Right renal cortex interstitium (tissue), 3 donors: ENCODE data around the gene RRAD. TPM values are rescaled to one million over a fixed set of nuclear protein-coding genes. Genes with fewer than 3 reads are reported as not detected.
"Not testable (repeated sequence)": the region's sequence is repeated elsewhere in the genome, so short reads cannot be mapped to it uniquely, and the experiment has no call there.

Experiments
- DNase-seq, 3 donors: peaks; one replicate each; pipeline ENCODE4 v3.0.0-alpha.2; 2013; ENCODE audit warnings: low read depth in 3 of 3, low spot score in 2 of 3
- polyA plus RNA-seq, 3 donors: library from polyadenylated mRNA; unstranded; fragments of 120-200 nt; gene quantifications; one replicate each; pipeline ENCODE4 v1.2.1, GENCODE V29; 2013; ENCODE audit not compliant: insufficient read length in 3 of 3

Gene RRAD
- polyA plus RNA-seq, 3 donors: 1.9 to 3.2 (median 2.1) TPM

DNA sequence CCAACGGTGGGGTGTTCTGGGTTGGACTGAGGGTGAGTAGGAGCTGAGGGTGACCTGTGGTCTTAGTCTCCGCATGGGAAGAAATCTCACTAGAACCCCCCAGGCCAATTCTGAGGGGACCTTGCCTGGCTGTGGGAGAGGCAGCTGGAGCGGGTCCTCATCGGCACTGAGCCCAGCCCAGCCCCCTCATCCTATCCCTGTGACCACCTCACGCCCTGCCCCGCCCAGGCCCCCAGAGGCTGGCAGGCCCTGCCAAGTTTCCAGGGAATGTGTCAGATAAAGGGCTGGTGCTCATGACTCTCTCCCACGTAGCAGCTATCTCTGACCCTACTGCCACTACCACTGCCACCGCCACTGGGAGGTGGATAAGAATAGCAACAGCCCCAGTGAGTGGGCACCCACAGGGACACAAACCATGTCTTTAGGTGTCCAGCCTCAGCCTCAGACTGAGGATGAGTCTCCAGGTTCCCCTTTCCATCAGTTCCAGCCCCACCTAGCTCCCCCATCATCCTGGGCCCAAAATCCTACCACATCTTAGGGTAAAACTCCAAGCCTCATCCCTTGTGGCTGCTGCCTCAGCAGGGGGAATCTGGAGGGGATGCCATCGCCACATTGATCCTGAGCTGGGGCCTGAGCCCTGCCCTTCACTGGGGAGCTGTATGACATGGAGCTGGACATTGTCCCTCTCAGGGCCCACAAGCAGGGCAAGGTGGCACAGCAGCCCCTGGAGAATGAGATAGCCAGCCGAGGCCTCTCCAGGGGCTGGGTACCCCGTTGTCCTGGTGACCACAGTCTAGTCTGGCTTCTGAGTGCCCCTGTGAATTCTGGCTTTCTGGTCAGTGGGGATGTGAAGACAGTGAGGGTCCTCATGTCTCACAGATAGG is 21.5 kb downstream of the RRAD start:
- no peak for DNase-seq

DNA sequence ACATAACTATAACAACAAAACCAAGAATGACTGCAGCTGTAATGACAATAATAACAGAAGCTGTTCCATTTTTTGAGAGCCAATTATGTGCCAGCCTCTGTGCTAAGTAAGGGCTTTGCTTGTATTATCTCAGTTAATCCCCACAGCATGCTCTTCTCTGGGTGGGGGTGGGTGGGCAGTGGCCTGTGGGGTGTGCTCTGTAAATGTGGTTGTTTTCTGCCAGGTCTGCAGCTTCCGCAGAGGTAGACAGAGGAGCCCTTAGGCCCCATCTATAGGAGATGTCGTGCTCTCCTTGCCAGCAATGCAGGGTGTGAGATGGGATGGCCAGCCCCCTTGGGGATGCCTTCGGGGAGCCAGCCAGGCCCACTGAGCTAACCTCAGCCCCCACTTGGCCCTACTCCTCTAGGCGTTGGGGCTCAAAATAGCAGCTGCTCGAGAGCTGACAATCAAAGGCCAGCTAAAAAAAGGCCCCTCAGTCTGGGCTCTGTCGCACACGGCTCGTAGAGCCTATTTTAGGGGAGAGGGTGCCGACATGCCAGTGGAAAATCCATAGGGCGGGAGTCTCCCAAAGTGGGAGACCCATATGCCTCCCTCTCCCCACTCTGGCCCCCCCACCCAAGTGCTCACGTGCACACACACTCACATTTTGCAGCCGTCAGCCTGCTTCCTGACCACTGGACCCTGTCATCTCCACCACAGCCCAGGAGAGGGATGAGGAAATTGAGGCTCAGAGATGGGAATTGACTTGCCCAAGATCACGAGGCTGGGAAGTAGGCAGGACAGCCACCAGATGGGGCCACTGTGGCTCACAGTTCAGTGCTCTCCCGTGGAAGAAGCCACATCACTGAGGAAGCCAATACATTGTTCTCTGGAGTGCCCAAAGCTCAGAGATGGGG is 22.4 kb downstream of the RRAD start:
- no peak for DNase-seq

DNA sequence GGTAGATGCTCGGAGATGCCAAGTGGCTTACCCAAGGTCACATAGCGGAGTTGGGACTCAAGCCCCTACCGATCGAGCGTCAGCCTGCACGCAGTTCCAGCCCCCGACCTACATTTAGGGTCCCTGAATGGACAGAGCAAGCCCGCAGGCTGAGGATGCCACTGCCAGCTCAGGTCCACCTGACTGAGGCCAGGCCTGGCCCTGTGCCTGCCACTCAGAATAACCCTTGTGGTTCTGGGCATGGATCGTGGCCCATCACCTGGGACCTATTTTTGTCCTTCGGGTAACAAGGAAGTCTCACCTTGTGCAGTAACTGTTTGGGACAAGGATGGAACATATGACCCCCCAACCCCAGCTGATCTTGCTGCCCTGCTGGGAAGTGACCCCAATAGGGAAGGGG is 23.7 kb downstream of the RRAD start:
- DNase-seq: no peak

DNA sequence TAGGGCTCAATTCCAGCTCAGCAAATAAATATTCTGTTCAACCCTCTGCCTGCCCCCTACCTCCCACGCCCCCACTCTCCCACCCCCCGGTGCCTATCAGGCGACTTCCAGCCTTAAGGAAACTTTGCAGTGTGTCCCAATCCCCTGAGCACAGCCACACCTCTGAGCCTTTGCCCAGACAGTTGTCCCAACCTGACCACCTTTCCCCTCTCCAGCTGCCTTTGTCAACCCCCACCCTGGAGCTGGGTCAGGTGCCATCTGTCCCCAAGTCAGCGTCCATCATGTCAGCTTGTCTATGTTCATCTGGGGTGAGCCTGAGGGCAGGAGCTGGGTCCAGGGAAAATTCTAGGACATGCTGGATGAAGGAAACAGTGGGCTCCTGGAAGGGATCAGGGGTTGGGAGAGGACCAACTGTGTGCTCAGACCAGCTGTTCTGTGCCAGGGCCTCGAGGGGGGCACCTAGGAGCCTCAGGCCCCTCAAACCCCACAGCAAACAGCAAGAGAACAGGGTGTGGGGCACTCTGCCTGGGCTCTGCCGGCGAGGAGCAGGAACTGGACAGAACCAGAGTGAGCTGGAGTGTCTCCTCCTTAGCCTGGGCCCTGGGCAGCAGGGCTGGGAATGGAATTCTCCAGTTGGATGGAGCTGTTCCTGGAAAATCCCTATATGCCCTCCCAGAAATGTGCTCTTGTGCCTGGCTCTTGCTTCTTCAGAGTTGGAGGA is 24.5 kb downstream of the RRAD start:
- DNase-seq: no peak

DNA sequence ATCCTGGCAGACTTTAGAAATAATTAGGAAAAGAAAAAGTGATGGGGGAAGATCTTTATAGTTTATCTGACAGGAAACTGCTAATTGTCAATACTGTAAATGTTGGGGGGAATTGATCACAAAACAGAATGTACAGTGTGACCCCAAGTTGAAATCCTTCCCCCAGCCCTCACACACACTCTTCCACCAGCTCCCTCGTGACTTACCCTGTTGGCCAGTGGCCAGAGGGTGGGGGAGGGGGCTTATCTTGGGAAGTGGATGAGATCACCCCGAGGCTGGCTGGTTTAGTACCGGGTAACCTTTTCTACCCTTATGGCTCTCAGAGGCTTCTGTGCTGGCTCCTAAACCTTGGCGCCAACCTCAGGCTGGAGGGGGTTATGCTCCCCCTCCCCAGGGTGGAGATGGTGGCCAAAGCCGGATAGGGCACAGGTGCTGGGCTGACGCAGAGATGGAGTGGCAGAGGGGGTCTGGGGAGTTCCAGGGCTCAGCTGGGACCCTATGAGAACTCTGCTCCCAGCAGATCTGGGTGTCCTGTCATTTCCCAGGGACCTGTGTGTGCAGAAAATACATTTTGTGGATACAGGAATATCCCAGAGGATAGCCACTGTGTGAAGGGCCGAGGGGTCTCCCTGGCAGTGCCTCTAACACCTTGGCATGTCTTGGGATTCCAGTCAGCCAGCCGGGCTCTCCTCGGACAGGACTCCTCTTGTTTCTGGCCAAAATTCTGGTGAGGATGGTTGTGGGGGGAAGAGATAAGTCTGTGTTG is 25.2 kb downstream of the RRAD start:
- peak in 2 of 3 donors; percentile 67 to 81 for DNase-seq

DNA sequence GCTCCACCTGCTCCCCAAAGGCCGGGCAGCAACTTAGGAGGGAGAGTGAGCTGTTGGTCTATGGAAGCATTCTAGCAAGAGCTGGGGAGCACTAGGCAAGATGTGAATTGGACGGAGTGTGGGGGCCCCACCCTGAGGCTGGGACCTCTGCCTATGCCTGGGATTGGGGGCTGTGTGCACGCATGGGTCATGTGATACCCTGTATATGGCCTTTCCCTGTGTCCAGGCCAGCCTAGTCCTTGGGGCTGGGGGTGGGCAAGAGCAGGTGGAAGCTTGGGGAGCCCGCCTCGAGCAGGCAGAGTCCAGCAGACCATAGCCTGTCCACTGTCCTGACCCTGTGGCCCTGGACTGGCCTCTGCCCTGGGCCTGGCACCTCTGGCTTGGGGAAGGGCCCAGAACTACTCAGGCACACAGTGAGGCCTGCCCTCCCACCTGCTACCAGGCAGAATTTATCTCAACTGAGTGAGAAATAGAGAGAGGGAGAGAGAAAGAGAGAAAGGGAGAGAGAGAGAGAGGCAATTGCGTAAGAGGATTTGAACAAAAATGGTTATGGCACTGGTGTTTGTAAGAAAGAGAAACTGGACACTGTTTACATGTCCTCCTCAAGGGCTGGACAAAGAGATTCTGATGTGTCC is 25.9 kb downstream of the RRAD start:
- DNase-seq: no peak

DNA sequence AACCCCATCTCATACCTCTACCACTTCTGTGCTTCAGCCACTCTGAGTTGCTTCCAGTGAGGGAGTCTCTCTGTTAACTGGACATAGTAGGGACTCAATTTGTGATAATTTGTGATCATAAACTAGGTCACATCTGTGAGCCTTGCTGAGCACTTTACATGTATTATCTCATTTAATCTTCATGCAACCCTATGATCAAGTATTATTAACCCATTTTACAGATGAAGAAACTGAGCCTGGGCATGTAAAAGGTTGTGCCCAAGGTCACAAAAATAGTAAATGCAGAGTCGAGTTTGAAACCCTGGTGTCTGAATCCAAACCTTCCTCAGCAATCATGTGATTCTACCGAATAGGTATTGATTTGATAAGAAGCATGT is 26.4 kb downstream of the RRAD start:
- DNase-seq: no peak

- no peak for DNase-seq
Measured at GRCh38 chr16:66898207-66898606, 27.1 kb downstream of the RRAD start.

- not testable (repeated sequence) for DNase-seq
Measured at GRCh38 chr16:66896682-66897081, 28.7 kb downstream of the RRAD start.

GRCh38 chr16:66895999-66896398 is 29.3 kb downstream of the RRAD start:
- DNase-seq: no peak

GRCh38 chr16:66895689-66895979 is 29.7 kb downstream of the RRAD start:
- DNase-seq: no peak

- DNase-seq: no peak
Measured at GRCh38 chr16:66894948-66895688, 30.2 kb downstream of the RRAD start.

GRCh38 chr16:66894055-66894454 is 31.3 kb downstream of the RRAD start:
- no peak for DNase-seq

DNA sequence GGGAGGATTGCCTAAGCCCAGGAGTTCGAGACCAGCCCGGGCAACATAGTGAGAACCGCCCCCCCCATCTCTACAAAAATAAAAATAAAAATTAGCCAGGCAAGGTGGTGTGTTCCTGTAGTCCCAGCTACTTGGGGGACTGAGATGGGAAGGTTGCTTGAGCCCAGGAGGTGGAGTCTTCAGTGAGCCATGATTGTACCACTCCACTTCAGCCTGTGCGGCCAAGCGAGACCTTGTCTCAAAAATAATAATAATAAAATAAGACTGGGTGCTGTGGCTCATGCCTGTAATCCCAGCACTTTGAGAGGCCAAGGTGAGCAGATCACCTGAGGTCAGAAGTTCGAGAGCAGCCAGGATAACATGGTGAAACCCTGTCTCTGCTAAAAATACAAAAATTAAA is 33.5 kb downstream of the RRAD start:
- DNase-seq: no peak

GRCh38 chr16:66891360-66891759 is 34.0 kb downstream of the RRAD start:
- no peak for DNase-seq

- no peak for DNase-seq
Measured at GRCh38 chr16:66890799-66891198, 34.5 kb downstream of the RRAD start.

- no peak for DNase-seq
Measured at GRCh38 chr16:66889622-66890021, 35.7 kb downstream of the RRAD start.

- DNase-seq: no peak
Measured at GRCh38 chr16:66888647-66889615, 36.4 kb downstream of the RRAD start.
